PFSK-1 (cell line): ENCODE data around the gene ANO1.

ENCODE experiments used
- FOXP2 ChIP-seq: optimal IDR thresholded peaks from 2 replicates; pipeline ENCODE3; 2011; ENCODE audit warnings: borderline replicate concordance, control low read depth, inconsistent platforms; ENCODE audit not compliant: insufficient read depth; ENCODE audit errors: extremely low read length, extremely low read depth
- POLR2AphosphoS5 ChIP-seq: IDR thresholded peaks from 2 replicates; pipeline ENCODE4 v1.6.1; 2012; ENCODE audit warnings: low read depth, mild to moderate bottlenecking, control low read depth, low read length, moderate library complexity
- REST ChIP-seq, 2 experiments: IDR thresholded peaks; 2 replicates each; pipeline versions ENCODE4 v1.6.1 to v1.8.0; 2011 to 2012; ENCODE audit warnings: low read depth in 2 of 2, low read length in 2 of 2, control low read depth in 1 of 2, inconsistent platforms in 1 of 2, mild to moderate bottlenecking in 1 of 2, moderate library complexity in 1 of 2; ENCODE audit not compliant: insufficient read depth in 1 of 2
- SIN3A ChIP-seq: IDR thresholded peaks from 2 replicates; pipeline ENCODE4 v1.6.1; 2012; ENCODE audit warnings: mild to moderate bottlenecking, low read length, moderate library complexity, borderline replicate concordance; ENCODE audit not compliant: insufficient read depth
- TAF1 ChIP-seq: IDR thresholded peaks from 2 replicates; pipeline ENCODE4 v1.6.1; 2012; ENCODE audit warnings: low read length, control low read depth, borderline replicate concordance; ENCODE audit not compliant: insufficient read depth

ANO1 gene

GRCh38 chr11:70138403-70138802 is 60.3 kb downstream of the ANO1 start:
- TF ChIP-seq REST (IDR thresholded peaks at IDR 0.05; ENCODE audit: insufficient read depth in 1 of 2, low read depth in 2 of 2, low read length in 2 of 2) (no peak), TAF1 (no peak)

GRCh38 chr11:70139785-70140410 is 61.8 kb downstream of the ANO1 start:
- TF ChIP-seq REST (IDR thresholded peaks at IDR 0.05; ENCODE audit: insufficient read depth in 1 of 2, low read depth in 2 of 2, low read length in 2 of 2) = no peak

GRCh38 chr11:70140711-70141485 is 62.8 kb downstream of the ANO1 start:
- TF ChIP-seq TAF1 (no peak), FOXP2 (no peak), REST (IDR thresholded peaks at IDR 0.05; ENCODE audit: insufficient read depth in 1 of 2, low read depth in 2 of 2, low read length in 2 of 2) (no peak), POLR2AphosphoS5 (no peak), SIN3A (no peak)

DNA sequence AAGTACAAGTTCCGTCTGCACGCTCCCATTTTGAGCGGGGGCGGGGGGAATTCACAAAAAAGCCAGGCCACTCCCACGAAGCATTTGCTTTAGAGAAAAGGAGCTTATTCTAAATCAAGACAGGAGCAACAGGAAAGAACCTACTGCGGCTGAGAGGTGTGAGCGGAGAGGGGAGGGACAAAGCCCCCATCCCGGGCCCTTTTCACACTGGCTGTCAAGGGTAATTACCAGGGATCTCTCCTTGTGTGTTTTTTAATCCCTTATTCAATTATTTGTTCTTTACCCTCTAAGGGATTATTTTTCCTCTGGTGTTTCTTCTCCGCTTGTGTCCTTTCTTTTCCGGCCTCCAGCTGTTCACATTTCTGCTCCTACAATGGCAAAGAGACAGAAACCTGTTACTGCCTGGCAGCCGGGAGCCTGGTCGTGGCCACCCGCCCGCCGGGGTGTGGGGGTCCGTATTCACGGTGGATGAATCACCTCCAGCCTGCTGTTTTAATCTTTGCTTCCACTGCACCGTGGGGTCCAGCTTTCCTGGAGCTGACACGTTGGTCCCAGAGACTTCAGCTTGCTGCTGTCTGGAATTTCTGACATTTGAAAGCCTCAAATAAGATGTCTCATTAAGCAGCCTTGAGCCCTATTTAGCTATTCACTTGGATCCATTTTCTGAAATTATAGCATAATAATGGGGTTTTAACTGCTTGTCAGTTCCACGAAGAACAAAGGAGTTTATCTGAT is 63.5 kb downstream of the ANO1 start:
- TF ChIP-seq TAF1 = no peak
- TF ChIP-seq FOXP2 = no peak
- no peak for TF ChIP-seq SIN3A
- TF ChIP-seq REST (IDR thresholded peaks at IDR 0.05; ENCODE audit: insufficient read depth in 1 of 2, low read depth in 2 of 2, low read length in 2 of 2) = no peak
- TF ChIP-seq POLR2AphosphoS5 = no peak
